Ectodermal cell (in vitro differentiated cells): ENCODE measurements around the gene TBC1D8.

ENCODE experiments used
- H3K27ac ChIP-seq: 2 replicates; pipeline ENCODE4 v1.7.0; 2013; ENCODE audit warnings: mild to moderate bottlenecking, low read depth, low read length; ENCODE audit not compliant: insufficient read depth, poor library complexity, severe bottlenecking
- H3K27me3 ChIP-seq: 2 replicates; pipeline ENCODE4 v1.7.0; 2013; ENCODE audit warnings: mild to moderate bottlenecking, low read length; ENCODE audit not compliant: insufficient read depth, control insufficient read depth, poor library complexity, severe bottlenecking
- H3K36me3 ChIP-seq: one replicate; pipeline ENCODE4 v1.7.0; 2013; ENCODE audit warnings: low read length; ENCODE audit not compliant: control insufficient read depth, insufficient read depth
- H3K4me1 ChIP-seq: one replicate; pipeline ENCODE4 v1.7.0; 2013; ENCODE audit warnings: low read length; ENCODE audit not compliant: control insufficient read depth, insufficient read depth
- H3K4me3 ChIP-seq: 2 replicates; pipeline ENCODE4 v1.7.0; 2013; ENCODE audit warnings: low read depth, low read length, control low read depth; ENCODE audit not compliant: insufficient read depth
- H3K9me3 ChIP-seq: 2 replicates; pipeline ENCODE4 v1.7.0; 2013; ENCODE audit warnings: mild to moderate bottlenecking, low read length, moderate library complexity; ENCODE audit not compliant: control insufficient read depth
- WGBS, 2 experiments: methylation state at CpG; one replicate each; pipeline ENCODE4 v1.1.7; 2013; ENCODE audit warnings: missing lambda C conversion rate in 2 of 2; 5-methylcytosine and 5-hydroxymethylcytosine counted together

Gene TBC1D8

GRCh38 chr2:101014264-101014857 lies 136.8 kb downstream of the TBC1D8 start:
- Histone ChIP-seq H3K27ac (no peak overlapping the region), H3K4me3 (no peak overlapping the region), H3K9me3 (peaks cover 2% of the 10 kb centered on the region), H3K27me3 (no peaks in the 10 kb centered on the region), H3K4me1 (no peaks in the 10 kb centered on the region), H3K36me3 (peaks cover 29% of the 10 kb centered on the region)
- WGBS, 2 experiments: 97% methylated on average over 6 of the region's 6 CpGs

- Histone ChIP-seq H3K27ac (no peak overlapping the region), H3K4me1 (no peaks in the 10 kb centered on the region), H3K36me3 (peaks cover 35% of the 10 kb centered on the region), H3K9me3 (peaks cover 2% of the 10 kb centered on the region), H3K27me3 (no peaks in the 10 kb centered on the region), H3K4me3 (no peak overlapping the region)
- WGBS, 2 experiments: 83 to 86% methylated on average over 5 of the region's 5 CpGs
Observed at GRCh38 chr2:101012706-101013181, 138.4 kb downstream of the TBC1D8 start.

- H3K27me3 ChIP-seq: no peaks in the 10 kb centered on the region
- peaks cover 36% of the 10 kb centered on the region for H3K36me3 ChIP-seq
- no peak overlapping the region for H3K27ac ChIP-seq
- 89 to 94% methylated on average over 7 to 8 of the region's 8 CpGs for WGBS, 2 experiments
- H3K9me3 ChIP-seq: peaks cover 2% of the 10 kb centered on the region
- no peaks in the 10 kb centered on the region for H3K4me1 ChIP-seq
- no peak overlapping the region for H3K4me3 ChIP-seq
Observed at GRCh38 chr2:101012054-101012705, 139.0 kb downstream of the TBC1D8 start.

- peaks cover 46% of the 10 kb centered on the region for H3K36me3 ChIP-seq
- H3K4me3 ChIP-seq: no peak overlapping the region
- no peaks in the 10 kb centered on the region for H3K27me3 ChIP-seq
- WGBS, 2 experiments: 77 to 85% methylated on average over 10 of the region's 10 CpGs
- H3K27ac ChIP-seq: no peak overlapping the region
- H3K4me1 ChIP-seq: no peaks in the 10 kb centered on the region
- peaks cover 2% of the 10 kb centered on the region for H3K9me3 ChIP-seq
Observed at GRCh38 chr2:101011152-101011551, 140.0 kb downstream of the TBC1D8 start.

- WGBS, 2 experiments: 92 to 93% methylated on average over 11 of the region's 11 CpGs
- H3K27me3 ChIP-seq: no peaks in the 10 kb centered on the region
- H3K36me3 ChIP-seq: peaks cover 53% of the 10 kb centered on the region
- H3K27ac ChIP-seq: no peak overlapping the region
- no peak overlapping the region for H3K4me3 ChIP-seq
- H3K4me1 ChIP-seq: peaks cover 8% of the 10 kb centered on the region
- no peaks in the 10 kb centered on the region for H3K9me3 ChIP-seq
Observed at GRCh38 chr2:101007415-101008345, 143.5 kb downstream of the TBC1D8 start.

- Histone ChIP-seq H3K4me1 (peaks cover 8% of the 10 kb centered on the region), H3K36me3 (peaks cover 48% of the 10 kb centered on the region), H3K4me3 (no peak overlapping the region), H3K27ac (no peak overlapping the region), H3K9me3 (no peaks in the 10 kb centered on the region), H3K27me3 (no peaks in the 10 kb centered on the region)
- whole genome bisulfite sequencing, 2 experiments: 66 to 87% methylated on average over 2 to 4 of the region's 4 CpGs
Observed at GRCh38 chr2:101006065-101006715, 145.0 kb downstream of the TBC1D8 start.

GRCh38 chr2:101004620-101005325 lies 146.4 kb downstream of the TBC1D8 start:
- peaks cover 8% of the 10 kb centered on the region for H3K4me1 ChIP-seq
- H3K4me3 ChIP-seq: no peak overlapping the region
- no peaks in the 10 kb centered on the region for H3K27me3 ChIP-seq
- no peaks in the 10 kb centered on the region for H3K9me3 ChIP-seq
- WGBS, 2 experiments: 92% methylated on average over 12 of the region's 12 CpGs
- peaks cover 48% of the 10 kb centered on the region for H3K36me3 ChIP-seq
- no peak overlapping the region for H3K27ac ChIP-seq

- peaks cover 8% of the 10 kb centered on the region for H3K4me1 ChIP-seq
- no peak overlapping the region for H3K27ac ChIP-seq
- H3K4me3 ChIP-seq: peak overlapping the region; percentile 87
- H3K27me3 ChIP-seq: no peaks in the 10 kb centered on the region
- 20 to 21% methylated on average over 12 of the region's 12 CpGs for WGBS, 2 experiments
- peaks cover 45% of the 10 kb centered on the region for H3K36me3 ChIP-seq
- H3K9me3 ChIP-seq: no peaks in the 10 kb centered on the region
Observed at GRCh38 chr2:101003278-101003775, 147.9 kb downstream of the TBC1D8 start.

- H3K36me3 ChIP-seq: peaks cover 40% of the 10 kb centered on the region
- H3K4me3 ChIP-seq: peak overlapping the region; percentile 87
- H3K4me1 ChIP-seq: peaks cover 8% of the 10 kb centered on the region
- H3K27me3 ChIP-seq: no peaks in the 10 kb centered on the region
- no peaks in the 10 kb centered on the region for H3K9me3 ChIP-seq
- WGBS, 2 experiments: 1% methylated on average over 26 of the region's 26 CpGs
- H3K27ac ChIP-seq: peak overlapping the region; percentile 89
Observed at GRCh38 chr2:101002562-101003277, 148.5 kb downstream of the TBC1D8 start.
